ENCODE results near the gene BRINP3. TPM values are rescaled to one million over a fixed set of nuclear protein-coding genes. Genes with fewer than 3 reads are reported as not detected.

The BRINP3 gene
- total RNA-seq, 1 donor from 2014 or later = 6.6 TPM

- H3K4me3 Mint-ChIP-seq = no peak overlapping the region
- no peaks in the 10 kb centered on the region for H3K9me3 Mint-ChIP-seq
- no peak for TF ChIP-seq CTCF (conservative IDR thresholded peaks at IDR 0.05)
- no peaks in the 10 kb centered on the region for H3K27me3 Mint-ChIP-seq
- H3K36me3 Mint-ChIP-seq = no peaks in the 10 kb centered on the region
- H3K4me1 Mint-ChIP-seq (ENCODE audit: unreplicated experiment) = no peaks in the 10 kb centered on the region
- DNase-seq (ENCODE audit: extremely low spot score, unreplicated experiment) = no peak
- H3K27ac Mint-ChIP-seq = no peak overlapping the region
Measured at GRCh38 chr1:190159146-190159545, 318.5 kb downstream of the BRINP3 start.

- no peaks in the 10 kb centered on the region for H3K27me3 Mint-ChIP-seq
- no peak for DNase-seq (ENCODE audit: extremely low spot score, unreplicated experiment)
- H3K36me3 Mint-ChIP-seq = no peaks in the 10 kb centered on the region
- no peak for TF ChIP-seq CTCF (conservative IDR thresholded peaks at IDR 0.05)
- no peaks in the 10 kb centered on the region for H3K4me1 Mint-ChIP-seq (ENCODE audit: unreplicated experiment)
- H3K27ac Mint-ChIP-seq = no peak overlapping the region
- no peaks in the 10 kb centered on the region for H3K9me3 Mint-ChIP-seq
- no peak overlapping the region for H3K4me3 Mint-ChIP-seq
Measured at GRCh38 chr1:190154744-190155143, 322.9 kb downstream of the BRINP3 start.

GRCh38 chr1:190147616-190148015 lies 330.0 kb downstream of the BRINP3 start:
- no peaks in the 10 kb centered on the region for H3K9me3 Mint-ChIP-seq
- TF ChIP-seq CTCF (conservative IDR thresholded peaks at IDR 0.05) = no peak
- no peaks in the 10 kb centered on the region for H3K4me1 Mint-ChIP-seq (ENCODE audit: unreplicated experiment)
- no peaks in the 10 kb centered on the region for H3K36me3 Mint-ChIP-seq
- no peak for DNase-seq (ENCODE audit: extremely low spot score, unreplicated experiment)
- H3K27ac Mint-ChIP-seq = no peak overlapping the region
- H3K4me3 Mint-ChIP-seq = no peak overlapping the region
- H3K27me3 Mint-ChIP-seq = no peaks in the 10 kb centered on the region

GRCh38 chr1:190144650-190145049 lies 333.0 kb downstream of the BRINP3 start:
- Mint-ChIP-seq H3K9me3 (no peaks in the 10 kb centered on the region), H3K4me3 (no peak overlapping the region), H3K4me1 (ENCODE audit: unreplicated experiment) (no peaks in the 10 kb centered on the region), H3K27ac (no peak overlapping the region), H3K36me3 (no peaks in the 10 kb centered on the region), H3K27me3 (no peaks in the 10 kb centered on the region)
- TF ChIP-seq CTCF (conservative IDR thresholded peaks at IDR 0.05) = no peak
- DNase-seq (ENCODE audit: extremely low spot score, unreplicated experiment) = no peak

- TF ChIP-seq CTCF (conservative IDR thresholded peaks at IDR 0.05) = no peak
- Mint-ChIP-seq H3K9me3 (no peaks in the 10 kb centered on the region), H3K27me3 (no peaks in the 10 kb centered on the region)
Measured at GRCh38 chr1:190140644-190141043, 337.0 kb downstream of the BRINP3 start.

GRCh38 chr1:190138702-190139101 lies 339.0 kb downstream of the BRINP3 start:
- no peak for DNase-seq (ENCODE audit: extremely low spot score, unreplicated experiment)
- no peaks in the 10 kb centered on the region for H3K9me3 Mint-ChIP-seq
- no peaks in the 10 kb centered on the region for H3K4me1 Mint-ChIP-seq (ENCODE audit: unreplicated experiment)
- H3K27ac Mint-ChIP-seq = no peak overlapping the region
- H3K4me3 Mint-ChIP-seq = no peak overlapping the region
- TF ChIP-seq CTCF (conservative IDR thresholded peaks at IDR 0.05) = no peak
- H3K27me3 Mint-ChIP-seq = no peaks in the 10 kb centered on the region
- H3K36me3 Mint-ChIP-seq = no peaks in the 10 kb centered on the region

More at GRCh38 chr1:190140644-190141043, 337.0 kb downstream of the BRINP3 start:
- no peak for DNase-seq (ENCODE audit: extremely low spot score, unreplicated experiment)
- Mint-ChIP-seq H3K4me1 (ENCODE audit: unreplicated experiment) (no peaks in the 10 kb centered on the region), H3K36me3 (no peaks in the 10 kb centered on the region), H3K27ac (no peak overlapping the region), H3K4me3 (no peak overlapping the region)

Measured in type B pancreatic cell (in vitro differentiated cells).